Muscle layer of colon (tissue), 2 donors: ENCODE measurements around the gene ZNF343.

Source experiments
- H3K27ac ChIP-seq: one replicate; pipeline ENCODE4 v1.7.0; 2013; ENCODE audit warnings: low read depth, mild to moderate bottlenecking, low read length, moderate library complexity
- H3K27me3 ChIP-seq, 2 donors: one replicate each; pipeline ENCODE4 v1.7.0; 2013; ENCODE audit warnings: low read length in 2 of 2, mild to moderate bottlenecking in 2 of 2; ENCODE audit not compliant: insufficient read depth in 2 of 2, control insufficient read depth in 1 of 2
- H3K36me3 ChIP-seq: one replicate; pipeline ENCODE4 v1.7.0; 2013; ENCODE audit warnings: mild to moderate bottlenecking, low read length; ENCODE audit not compliant: insufficient read depth
- H3K4me1 ChIP-seq: one replicate; pipeline ENCODE4 v1.7.0; 2013; ENCODE audit warnings: mild to moderate bottlenecking, low read length; ENCODE audit not compliant: insufficient read depth
- H3K4me3 ChIP-seq, 2 donors: one replicate each; pipeline ENCODE4 v1.7.0; 2013; ENCODE audit warnings: low read length in 2 of 2, low read depth in 1 of 2, mild to moderate bottlenecking in 1 of 2, moderate library complexity in 1 of 2
- H3K9ac ChIP-seq: one replicate; pipeline ENCODE4 v1.7.0; 2013; ENCODE audit warnings: low read length
- H3K9me3 ChIP-seq: one replicate; pipeline ENCODE4 v1.7.0; 2013; ENCODE audit warnings: mild to moderate bottlenecking, low read length
- donor health status: abdominal sarcoma.
- donor health status: Adenocarcinoma of cecum.

ZNF343 gene

GRCh38 chr20:2451422-2451821 is 57.3 kb downstream of the ZNF343 start:
- Histone ChIP-seq H3K27me3 (no peaks in the 10 kb centered on the region), H3K36me3 (no peaks in the 10 kb centered on the region), H3K9ac (no peak overlapping the region), H3K4me3 (no peak overlapping the region), H3K4me1 (no peaks in the 10 kb centered on the region), H3K27ac (no peak overlapping the region), H3K9me3 (no peaks in the 10 kb centered on the region)

- H3K27ac ChIP-seq = no peak overlapping the region
- no peaks in the 10 kb centered on the region for H3K9me3 ChIP-seq
- no peak overlapping the region for H3K9ac ChIP-seq
- no peaks in the 10 kb centered on the region for H3K4me1 ChIP-seq
- no peaks in the 10 kb centered on the region for H3K27me3 ChIP-seq
- no peaks in the 10 kb centered on the region for H3K36me3 ChIP-seq
- no peak overlapping the region for H3K4me3 ChIP-seq
Observed at GRCh38 chr20:2449386-2449785, 59.3 kb downstream of the ZNF343 start.

GRCh38 chr20:2446845-2447244 is 61.9 kb downstream of the ZNF343 start:
- Histone ChIP-seq H3K4me1 (no peaks in the 10 kb centered on the region), H3K9ac (no peak overlapping the region), H3K27ac (no peak overlapping the region), H3K4me3 (no peak overlapping the region), H3K36me3 (no peaks in the 10 kb centered on the region), H3K9me3 (no peaks in the 10 kb centered on the region), H3K27me3 (no peaks in the 10 kb centered on the region)
